Activated CD4-positive, alpha-beta T cell treated with anti-CD3 and anti-CD28 coated beads, Interleukin-2, amount 50 U/mL, for 4 hours (primary cell): ENCODE data around the gene BLVRB.
"Not testable (repeated sequence)": the region's sequence is repeated elsewhere in the genome, so short reads cannot be mapped to it uniquely, and the experiment has no call there.

Source experiments
- DNase-seq, 2 experiments: peaks; one replicate each; pipeline ENCODE4 v3.0.0-alpha.2; 2020

BLVRB gene

DNA sequence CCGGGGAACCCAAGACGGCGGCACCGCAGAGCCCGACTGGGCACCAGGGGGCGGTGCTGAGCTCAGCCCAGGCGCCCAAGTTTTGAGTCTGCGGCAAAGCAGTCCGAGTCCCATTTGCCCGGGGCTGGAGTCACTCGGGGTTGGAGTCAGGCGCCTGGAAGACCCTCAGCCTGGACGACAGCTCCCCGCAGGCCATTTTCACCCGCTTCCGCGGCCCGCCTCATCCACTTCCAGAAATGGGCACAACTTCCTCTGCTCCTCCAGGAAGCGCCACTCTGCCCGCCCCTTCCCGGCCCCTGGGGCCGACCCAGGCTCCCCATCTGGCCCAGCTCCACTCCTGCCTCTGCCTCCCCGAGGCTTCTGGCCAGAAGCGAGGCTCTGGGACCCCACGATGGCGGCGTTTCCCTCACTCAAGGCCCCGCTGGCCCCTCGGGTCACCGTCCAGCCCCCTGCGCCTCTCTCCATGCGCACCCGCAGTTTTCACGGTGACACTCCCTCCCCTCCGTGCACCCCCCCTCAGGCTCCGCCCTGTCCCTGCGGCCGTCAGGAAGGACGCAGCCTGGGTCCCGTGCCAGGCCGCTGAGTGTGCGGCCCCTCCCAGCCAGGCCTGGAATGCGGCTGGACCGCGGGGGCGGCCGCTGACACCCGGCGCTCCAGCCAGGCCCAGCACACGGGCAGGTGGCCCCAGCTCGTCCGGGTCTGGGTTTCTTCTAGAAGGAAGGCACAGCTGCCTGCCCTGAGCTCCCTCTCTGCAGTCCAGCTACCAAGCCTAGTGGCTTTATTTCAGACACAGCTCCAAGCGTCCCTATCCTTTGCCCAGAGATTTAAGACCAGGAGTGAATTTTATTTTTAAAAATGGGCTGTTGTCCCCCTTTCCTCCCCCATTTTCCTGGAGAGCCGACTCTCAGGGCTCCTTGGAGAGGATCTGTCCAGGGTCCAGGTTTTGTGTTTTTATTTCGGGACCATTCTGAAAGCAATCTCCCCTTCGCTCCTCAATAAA is 44.5 kb downstream of the BLVRB start:
- DNase-seq: peak; percentile 57 to 59

DNA sequence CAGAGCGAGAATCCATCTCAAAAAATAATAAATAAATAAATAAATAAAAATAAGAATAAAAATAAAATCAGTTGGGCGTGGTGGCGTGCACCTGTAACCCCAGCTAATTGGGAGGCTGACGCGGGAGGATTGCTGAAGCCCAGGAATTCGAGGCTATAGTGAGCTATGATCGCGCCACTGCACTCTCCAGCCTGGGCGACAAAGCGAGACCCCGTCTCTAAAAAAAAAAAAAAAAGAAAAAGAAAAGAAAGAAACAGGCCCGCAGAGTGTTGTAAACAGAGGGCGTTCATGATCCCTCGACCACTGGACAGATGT is 45.1 kb downstream of the BLVRB start:
- no peak for DNase-seq

DNA sequence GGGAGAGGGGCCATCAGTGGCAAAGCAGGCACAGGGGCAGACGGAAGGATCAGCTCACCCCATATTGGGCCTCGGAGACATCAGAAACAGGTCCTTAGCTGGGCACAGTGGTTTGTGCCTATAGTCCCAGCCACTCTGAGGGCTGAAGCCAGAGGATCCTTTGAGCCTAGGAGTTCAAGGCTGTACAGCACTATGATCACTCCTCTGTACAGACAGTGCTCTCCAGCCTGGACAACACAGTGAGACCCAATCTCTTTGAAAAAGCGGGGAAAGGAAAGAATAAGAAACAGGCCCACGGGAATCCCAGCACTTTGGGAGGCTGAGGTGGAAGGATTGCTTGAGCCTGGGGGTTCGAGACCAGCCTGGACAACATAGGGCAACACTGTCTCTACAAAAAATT is 45.8 kb downstream of the BLVRB start:
- DNase-seq: no peak

- DNase-seq: no peak
These were observed 46.4 kb downstream of the BLVRB start for GRCh38 chr19:40419066-40419612.

DNA sequence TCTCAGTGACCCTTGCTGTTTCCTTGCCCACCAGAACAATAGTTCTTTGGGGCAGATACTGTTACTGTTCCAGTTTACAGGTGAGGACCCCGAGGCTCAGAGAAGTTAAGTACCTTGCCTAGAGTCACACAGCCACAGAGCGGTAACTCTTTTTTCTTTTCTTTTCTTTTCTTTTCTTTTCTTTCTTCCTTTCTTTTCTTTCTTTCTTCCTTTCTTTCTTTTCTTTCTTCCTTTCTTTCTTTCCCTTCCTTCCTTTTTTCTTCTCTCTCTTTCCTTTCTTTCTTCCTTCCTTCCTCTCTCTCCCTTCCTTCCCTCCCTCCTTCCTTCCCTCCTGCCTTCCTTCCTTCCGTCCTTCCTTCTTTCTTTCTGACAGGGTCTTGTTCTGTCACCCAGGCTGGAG is 47.5 kb downstream of the BLVRB start:
- DNase-seq: no peak

DNA sequence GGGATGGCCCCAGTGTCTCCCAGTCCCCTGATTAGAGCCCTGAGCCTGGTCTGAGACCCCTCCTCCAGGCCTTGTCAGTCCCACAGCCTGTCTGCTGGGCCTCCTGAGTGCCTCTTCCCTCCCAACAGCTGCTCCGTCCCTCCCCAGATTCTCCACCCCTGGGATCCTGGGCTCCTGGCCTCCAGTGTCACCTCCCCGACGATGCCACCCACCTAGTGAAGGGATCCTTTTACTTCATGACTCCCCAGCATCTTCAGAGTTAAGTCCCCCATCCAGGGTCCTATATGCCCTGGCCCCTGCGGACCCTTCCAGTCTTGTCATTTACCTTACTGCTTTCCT is 47.9 kb downstream of the BLVRB start:
- DNase-seq: no peak

DNA sequence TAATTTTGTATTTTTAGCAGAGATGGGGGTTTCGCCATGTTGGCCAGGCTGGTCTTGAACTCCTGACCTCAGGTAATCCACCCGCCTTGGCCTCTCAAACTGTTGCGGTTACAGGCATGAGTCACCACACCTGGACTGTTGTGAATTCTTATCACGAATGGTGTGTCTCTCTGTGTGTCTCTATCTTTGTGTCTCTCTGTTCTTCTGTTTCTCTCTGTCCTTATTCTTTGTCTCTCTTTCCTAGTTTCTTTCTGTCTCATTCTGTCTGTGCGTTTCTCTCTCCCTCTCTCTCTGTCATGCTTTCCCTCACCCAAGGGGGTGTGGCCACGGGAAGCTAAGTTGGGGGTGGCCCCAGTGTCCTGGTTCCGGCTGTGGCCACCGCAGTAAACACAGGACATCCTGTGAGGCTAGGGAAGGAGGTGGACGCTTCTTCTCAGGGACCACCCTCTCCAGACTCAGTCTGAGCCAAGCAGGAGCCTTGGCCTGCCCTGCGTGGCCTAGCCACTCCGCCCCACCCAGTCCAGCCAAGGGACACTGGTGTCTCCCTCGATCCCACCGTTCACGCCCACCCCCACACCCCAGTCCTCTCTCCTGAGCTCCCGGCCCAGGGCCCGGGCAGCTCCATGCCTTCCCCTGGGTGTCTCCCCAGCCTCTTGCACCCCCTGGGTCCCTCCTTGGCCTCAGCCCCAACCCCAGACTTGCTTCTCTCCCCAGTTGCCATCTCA is 48.5 kb downstream of the BLVRB start:
- no peak for DNase-seq

DNA sequence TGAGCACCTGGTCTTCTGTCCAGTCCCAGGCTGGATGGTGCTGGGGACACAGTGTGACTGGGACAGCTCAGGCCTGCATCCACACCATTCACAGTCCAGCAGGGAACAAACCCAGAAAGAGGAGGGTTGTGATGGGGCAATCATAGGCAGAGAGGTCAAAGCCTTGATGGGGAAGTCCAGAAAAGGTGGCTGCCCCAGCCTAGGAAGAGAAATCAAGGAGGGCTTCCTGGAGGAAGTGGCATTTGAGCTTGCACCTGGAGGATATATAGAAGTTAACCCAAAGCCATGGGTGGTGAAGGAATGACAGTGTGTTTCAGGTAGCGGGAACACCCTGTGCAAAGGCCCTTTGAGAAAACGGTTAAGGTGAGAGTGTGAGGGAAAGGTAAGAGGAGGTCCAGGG is 49.8 kb downstream of the BLVRB start:
- DNase-seq: no peak

- DNase-seq: no peak
These were observed 50.7 kb downstream of the BLVRB start for GRCh38 chr19:40414542-40415535.

GRCh38 chr19:40413291-40413845 is 52.2 kb downstream of the BLVRB start, which contains the start of gene PRX:
Gene PRX (minus strand): TSS chr19:40413378. CDS start chr19:40407932, 5,446 bp downstream.
- DNase-seq: no peak

DNA sequence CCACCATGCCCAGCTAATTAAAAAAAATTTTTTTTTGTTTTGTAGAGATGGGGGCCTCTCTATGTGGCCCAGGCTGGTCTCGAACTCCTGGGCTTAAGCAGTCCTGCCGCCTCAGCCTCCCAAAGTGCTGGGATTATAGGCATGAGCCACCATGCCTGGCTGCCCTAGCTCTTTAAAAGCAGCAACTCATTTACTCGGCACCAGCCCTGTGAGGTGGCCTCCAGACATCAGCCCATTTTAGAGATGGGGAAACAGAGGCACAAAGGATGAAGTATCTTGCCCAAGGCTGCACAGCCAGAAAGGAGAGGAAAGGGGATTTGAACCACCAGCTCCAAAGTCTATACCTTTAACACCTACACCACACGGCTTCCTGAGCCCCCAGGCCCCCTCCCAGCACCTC is 52.7 kb downstream of the BLVRB start:
- no peak for DNase-seq

GRCh38 chr19:40411958-40412499 is 53.5 kb downstream of the BLVRB start:
- DNase-seq: no peak

GRCh38 chr19:40411125-40411842 is 54.3 kb downstream of the BLVRB start:
- no peak for DNase-seq

DNA sequence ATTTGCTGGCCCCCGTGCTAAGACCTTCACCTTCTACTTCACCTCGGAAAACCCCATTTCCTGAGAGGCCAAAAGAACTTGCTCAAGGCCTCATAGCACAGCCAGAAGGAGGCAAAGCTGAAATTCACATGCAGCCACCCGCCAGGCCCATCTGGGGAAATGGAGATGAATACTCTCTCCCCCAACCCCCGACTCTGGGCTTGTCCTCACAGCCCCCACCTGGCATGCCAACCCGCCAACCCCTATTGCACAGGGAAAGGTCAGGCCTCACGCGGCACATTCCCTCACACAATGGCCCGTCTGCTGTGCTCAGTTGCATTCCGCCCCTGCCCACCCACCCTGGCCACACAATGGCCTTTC is 55.5 kb downstream of the BLVRB start:
- DNase-seq: no peak

DNA sequence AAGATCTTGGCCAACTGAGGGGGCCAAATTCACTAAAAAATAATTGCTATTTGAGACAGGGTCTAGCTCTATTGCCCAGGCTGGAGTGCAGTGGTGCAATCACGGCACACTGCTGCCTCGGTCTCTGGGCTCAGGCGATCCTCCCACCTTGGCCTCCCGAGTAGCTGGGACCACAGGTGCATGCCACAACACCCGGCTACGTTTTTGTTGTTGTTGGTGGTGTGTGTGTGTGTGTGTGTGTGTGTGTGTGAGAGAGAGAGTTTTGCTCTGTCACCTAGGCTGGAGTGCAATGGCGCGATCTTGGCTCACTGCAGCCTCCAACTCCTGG is 57.0 kb downstream of the BLVRB start:
- not testable (repeated sequence) for DNase-seq

- DNase-seq: no peak
These were observed 57.6 kb downstream of the BLVRB start for GRCh38 chr19:40407714-40408597.

DNA sequence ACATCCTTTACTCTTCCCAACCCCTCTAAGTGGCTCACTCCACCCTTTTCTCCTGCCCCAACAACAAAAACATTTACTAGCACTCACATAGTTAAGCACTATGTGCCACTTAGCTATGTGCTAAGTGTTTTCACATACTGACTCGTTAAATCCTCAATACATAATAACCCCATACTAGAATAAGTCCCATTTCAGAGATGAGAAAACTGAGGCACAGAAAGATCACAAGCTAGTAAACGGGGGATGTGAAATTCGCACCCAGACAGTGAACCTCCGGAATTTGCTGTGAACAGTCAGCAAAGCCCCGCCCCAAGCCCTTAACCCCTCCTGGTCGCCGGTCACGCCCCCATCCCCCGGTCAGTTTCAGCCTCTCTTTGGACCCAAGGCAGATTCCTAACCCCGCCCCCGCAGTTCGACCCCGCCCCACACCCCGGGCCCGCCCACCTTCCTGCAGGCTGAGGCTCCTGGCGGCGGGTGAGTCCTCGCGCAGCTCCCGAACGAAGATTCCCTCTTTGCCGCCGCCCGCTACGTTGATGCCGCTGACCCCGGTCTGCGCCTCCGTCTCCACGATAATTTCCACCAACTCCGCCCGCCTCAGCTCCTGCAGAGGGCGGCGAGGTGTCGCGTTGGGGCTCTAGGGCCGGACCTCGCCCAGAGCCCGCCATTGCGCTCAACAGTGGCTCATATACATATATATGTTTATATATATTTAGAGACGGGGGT is 62.1 kb downstream of the BLVRB start:
- DNase-seq: peak; percentile 63 to 72

DNA sequence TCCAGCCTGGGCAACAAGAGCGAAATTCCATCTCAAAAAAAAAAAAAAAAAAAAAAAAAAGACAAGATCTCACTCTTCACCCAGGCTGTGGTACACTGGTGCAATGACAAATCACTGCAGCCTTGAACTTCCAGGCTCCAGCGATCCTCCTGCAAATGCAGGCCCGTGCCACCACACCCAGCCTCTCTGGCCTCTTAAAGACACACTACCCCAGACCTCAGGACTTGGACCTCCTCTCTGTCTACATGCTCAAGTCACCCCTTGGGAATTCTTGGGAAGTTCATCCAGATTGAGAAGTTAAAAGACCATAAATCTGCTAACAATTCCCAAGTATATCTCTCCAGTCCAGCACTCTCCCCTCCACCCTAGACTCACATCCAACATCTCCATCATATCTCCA is 65.0 kb downstream of the BLVRB start:
- no peak for DNase-seq

GRCh38 chr19:40398417-40399131 is 67.0 kb downstream of the BLVRB start:
- peak; percentile 65 to 66 for DNase-seq
